K562 treated with DMSO at 1 percent for 12 hours (cell line): ENCODE data around the gene WNT8B. TPM values are rescaled to one million over a fixed set of nuclear protein-coding genes. Genes with fewer than 3 reads are reported as not detected.

ENCODE experiments used
- total RNA-seq: library from RNA; unstranded; fragments of 300-600 nt; gene quantifications from 2 replicates; pipeline ENCODE4 v1.2.3, GENCODE V29; 2022; ENCODE audit not compliant: insufficient read depth

Gene WNT8B, protein sequence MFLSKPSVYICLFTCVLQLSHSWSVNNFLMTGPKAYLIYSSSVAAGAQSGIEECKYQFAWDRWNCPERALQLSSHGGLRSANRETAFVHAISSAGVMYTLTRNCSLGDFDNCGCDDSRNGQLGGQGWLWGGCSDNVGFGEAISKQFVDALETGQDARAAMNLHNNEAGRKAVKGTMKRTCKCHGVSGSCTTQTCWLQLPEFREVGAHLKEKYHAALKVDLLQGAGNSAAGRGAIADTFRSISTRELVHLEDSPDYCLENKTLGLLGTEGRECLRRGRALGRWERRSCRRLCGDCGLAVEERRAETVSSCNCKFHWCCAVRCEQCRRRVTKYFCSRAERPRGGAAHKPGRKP
- total RNA-seq: not detected in 2 replicates

DNA sequence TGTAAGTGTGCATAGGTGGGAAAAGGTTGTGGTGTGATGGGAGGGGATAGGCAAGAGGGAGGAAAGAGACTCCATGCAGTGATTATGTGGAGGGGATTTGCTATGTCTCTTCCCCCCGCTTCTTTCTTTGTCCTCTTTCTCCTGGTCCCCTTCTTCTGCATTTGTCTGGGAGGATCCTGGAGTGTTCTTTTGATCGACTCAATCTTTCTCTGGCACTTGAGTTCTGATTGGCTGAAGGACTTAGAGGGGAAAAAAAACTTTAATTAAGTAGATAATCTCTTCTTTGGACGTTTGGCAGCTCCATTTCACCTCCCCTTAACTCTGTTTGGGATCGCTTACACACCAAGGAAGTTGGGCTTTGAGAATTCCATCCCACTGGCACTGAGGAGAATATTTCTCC, at the start of gene WNT8B:
Gene WNT8B, plus strand, starts transcription at position 301 of the 400 bp plus-strand sequence. CDS start 160 bp downstream, outside the sequence.

DNA sequence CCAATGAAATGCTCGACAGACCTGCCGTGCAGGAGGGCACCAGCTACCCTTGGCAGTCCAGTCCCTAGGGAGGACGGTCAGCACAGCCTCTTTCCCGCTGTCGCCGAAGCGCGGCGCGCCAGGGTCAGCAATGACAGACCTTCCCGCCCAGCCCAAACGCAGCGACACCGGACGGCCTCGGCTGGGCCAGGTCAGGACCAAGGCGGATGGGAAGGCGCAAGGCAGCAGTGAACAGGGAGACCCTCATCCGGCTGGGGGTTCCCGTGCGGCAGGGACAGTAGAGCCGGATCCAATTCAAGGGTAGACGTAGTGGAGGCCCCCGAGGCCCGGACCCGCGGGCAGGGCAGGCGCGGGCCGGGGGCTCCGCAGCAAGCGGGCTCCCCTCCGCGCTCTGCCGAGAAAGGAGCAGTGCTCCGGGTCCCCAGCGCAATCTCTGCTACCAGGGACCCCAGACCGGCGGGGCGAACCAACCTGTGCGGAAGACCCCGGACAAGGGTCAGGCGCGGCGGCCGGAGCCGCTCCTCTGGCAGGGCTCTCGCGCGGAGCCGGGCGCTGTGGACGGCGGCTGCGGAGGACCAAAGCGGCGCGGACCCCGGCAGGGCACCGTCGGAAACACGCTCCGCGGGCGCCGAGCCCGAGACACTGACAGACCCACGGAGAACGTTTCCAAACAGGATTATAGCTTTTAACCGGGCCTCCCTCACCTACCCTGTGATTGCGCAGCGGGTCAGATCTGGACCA, 56.7 kb downstream of the WNT8B start, which contains the start of gene SEC31B:
Gene SEC31B, minus strand, starts transcription at position 551 of the 741 bp plus-strand sequence. CDS start 2,909 bp downstream, outside the sequence.

DNA sequence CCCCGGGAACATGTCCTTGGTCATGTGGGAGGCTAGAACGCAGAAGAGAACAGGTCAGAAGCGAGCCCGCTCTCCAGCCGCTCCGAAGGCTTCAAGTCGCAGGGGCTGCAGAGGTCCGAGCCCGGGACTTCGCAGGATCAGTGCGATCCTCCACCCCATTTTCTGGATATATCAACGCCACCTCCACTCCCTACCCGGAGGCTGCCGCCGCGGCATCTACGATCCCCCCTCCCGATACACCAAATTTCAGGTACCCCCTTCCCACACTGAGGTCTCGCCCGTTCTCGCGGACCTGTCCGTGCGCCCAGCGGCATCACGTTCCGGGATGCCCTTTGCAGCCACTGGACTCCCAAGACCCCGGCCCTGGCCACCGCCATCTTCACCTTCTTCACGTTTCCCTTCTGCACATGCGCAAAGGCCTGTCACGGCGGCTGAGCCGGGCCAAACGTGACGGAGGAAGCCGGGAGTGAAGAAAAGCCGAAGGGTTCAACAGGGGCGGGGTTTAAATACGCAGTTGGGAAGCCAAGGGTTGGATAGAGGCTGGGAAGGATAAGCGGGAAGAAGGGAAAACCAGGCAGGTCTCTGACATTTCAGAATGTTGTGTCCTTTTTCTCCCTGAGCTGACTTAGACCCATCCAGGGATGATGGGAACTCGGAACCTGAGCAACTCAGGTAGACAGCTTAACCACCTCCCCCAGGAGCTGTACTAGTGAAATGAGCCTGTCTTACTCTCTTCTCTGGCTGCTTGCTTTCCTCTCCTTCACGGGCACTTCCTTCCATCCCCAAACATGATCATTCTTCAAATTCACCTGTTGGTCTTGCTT, 66.9 kb downstream of the WNT8B start, which contains the start of gene NDUFB8:
Gene NDUFB8, minus strand, starts transcription at position 397 of the 824 bp plus-strand sequence. Its CDS starts 20 bp downstream, at position 377.

Other genes starting within 250 kb of the WNT8B start
- 5.5 and 15.8 TPM in 2 replicates for gene CHUK, start 233.4 kb upstream of the WNT8B start, total RNA-seq
- 11.5 and 15.2 TPM in 2 replicates for gene CWF19L1, start 195.4 kb upstream of the WNT8B start, total RNA-seq
- gene BLOC1S2, start 176.3 kb upstream of the WNT8B start, total RNA-seq: 30.0 and 36.5 TPM in 2 replicates
- gene PKD2L1, start 132.8 kb upstream of the WNT8B start, total RNA-seq: not detected in 2 replicates
- 45.1 and 159 TPM in 2 replicates for gene SCD, start 115.8 kb upstream of the WNT8B start, total RNA-seq
- gene SEC31B, start 56.9 kb downstream of the WNT8B start, total RNA-seq: 1.5 and 3.6 TPM in 2 replicates
- gene NDUFB8, start 66.9 kb downstream of the WNT8B start, total RNA-seq: 170 and 231 TPM in 2 replicates
- 2.0 and 5.8 TPM in 2 replicates for gene HIF1AN, start 72.9 kb downstream of the WNT8B start, total RNA-seq